Measurements from ENCODE around the gene ASB5.

The ASB5 gene

GRCh38 chr4:176198316-176198903, 70.6 kb downstream of the ASB5 start:
- no peak for TF ChIP-seq CTCF (conservative IDR thresholded peaks at IDR 0.05; ENCODE audit: control insufficient read depth, insufficient read depth, low read depth, low read length)
- no peak overlapping the region for H3K4me3 ChIP-seq (ENCODE audit: control insufficient read depth, low read depth, low read length)
- DNase-seq (ENCODE audit: low read depth): no peak

GRCh38 chr4:176195184-176195978, 73.6 kb downstream of the ASB5 start, which contains the start of gene SPATA4:
Gene SPATA4, minus strand, starts transcription at chr4:176195585. Its CDS starts 23 bp downstream, at chr4:176195562.
- TF ChIP-seq CTCF (conservative IDR thresholded peaks at IDR 0.05; ENCODE audit: control insufficient read depth, insufficient read depth, low read depth, low read length): no peak
- H3K4me3 ChIP-seq (ENCODE audit: control insufficient read depth, low read depth, low read length): peak within 1 kb of the TSS; percentile 86
- peak; percentile 84 for DNase-seq (ENCODE audit: low read depth)

- H3K4me3 ChIP-seq (ENCODE audit: control insufficient read depth, low read depth, low read length): no peak overlapping the region
- peak; percentile 93 for DNase-seq (ENCODE audit: low read depth)
- TF ChIP-seq CTCF (conservative IDR thresholded peaks at IDR 0.05; ENCODE audit: control insufficient read depth, insufficient read depth, low read depth, low read length): no peak
Measured at GRCh38 chr4:176193938-176194337, 75.1 kb downstream of the ASB5 start.

GRCh38 chr4:176193126-176193525, 75.9 kb downstream of the ASB5 start:
- peak; percentile 57 for DNase-seq (ENCODE audit: low read depth)
- no peak for TF ChIP-seq CTCF (conservative IDR thresholded peaks at IDR 0.05; ENCODE audit: control insufficient read depth, insufficient read depth, low read depth, low read length)
- no peak overlapping the region for H3K4me3 ChIP-seq (ENCODE audit: control insufficient read depth, low read depth, low read length)

GRCh38 chr4:176191974-176192373, 77.0 kb downstream of the ASB5 start:
- TF ChIP-seq CTCF (conservative IDR thresholded peaks at IDR 0.05; ENCODE audit: control insufficient read depth, insufficient read depth, low read depth, low read length): no peak
- peak; percentile 71 for DNase-seq (ENCODE audit: low read depth)
- no peak overlapping the region for H3K4me3 ChIP-seq (ENCODE audit: control insufficient read depth, low read depth, low read length)

- DNase-seq (ENCODE audit: low read depth): no peak
- TF ChIP-seq CTCF (conservative IDR thresholded peaks at IDR 0.05; ENCODE audit: control insufficient read depth, insufficient read depth, low read depth, low read length): no peak
- H3K4me3 ChIP-seq (ENCODE audit: control insufficient read depth, low read depth, low read length): no peak overlapping the region
Measured at GRCh38 chr4:176189891-176190795, 78.9 kb downstream of the ASB5 start.

All from fibroblast of mammary gland (primary cell).